Eye (tissue), 1 donor: ENCODE data around the gene SYNPO2.
"Not testable (repeated sequence)": the region's sequence is repeated elsewhere in the genome, so short reads cannot be mapped to it uniquely, and the experiment has no call there.

Experiments used
- DNase-seq: peaks from one replicate; pipeline ENCODE4 v3.0.0-alpha.2; 2015

SYNPO2 gene

GRCh38 chr4:118939169-118939783 lies 50.6 kb downstream of the SYNPO2 start:
- DNase-seq: no peak

GRCh38 chr4:118941149-118941548 lies 52.5 kb downstream of the SYNPO2 start:
- no peak for DNase-seq

GRCh38 chr4:118941799-118942198 lies 53.1 kb downstream of the SYNPO2 start:
- DNase-seq: no peak

- DNase-seq: no peak
These were observed 53.8 kb downstream of the SYNPO2 start for GRCh38 chr4:118942465-118942864.

GRCh38 chr4:118947095-118947494 lies 58.4 kb downstream of the SYNPO2 start:
- no peak for DNase-seq

- no peak for DNase-seq
These were observed 60.0 kb downstream of the SYNPO2 start for GRCh38 chr4:118948545-118949144.

GRCh38 chr4:118950224-118950623 lies 61.6 kb downstream of the SYNPO2 start:
- no peak for DNase-seq

GRCh38 chr4:118950929-118951570 lies 62.4 kb downstream of the SYNPO2 start:
- no peak for DNase-seq

- no peak for DNase-seq
These were observed 64.6 kb downstream of the SYNPO2 start for GRCh38 chr4:118953276-118953675.

- no peak for DNase-seq
These were observed 65.6 kb downstream of the SYNPO2 start for GRCh38 chr4:118954246-118954645.

- no peak for DNase-seq
These were observed 66.9 kb downstream of the SYNPO2 start for GRCh38 chr4:118955515-118955914.

- no peak for DNase-seq
These were observed 69.2 kb downstream of the SYNPO2 start for GRCh38 chr4:118957722-118958445.

GRCh38 chr4:118962540-118962939 lies 73.9 kb downstream of the SYNPO2 start:
- DNase-seq: no peak

- no peak for DNase-seq
These were observed 76.3 kb downstream of the SYNPO2 start for GRCh38 chr4:118964891-118965411.

- DNase-seq: no peak
These were observed 78.7 kb downstream of the SYNPO2 start for GRCh38 chr4:118967393-118967792.

- peak; percentile 65 for DNase-seq
These were observed 79.4 kb downstream of the SYNPO2 start for GRCh38 chr4:118968005-118968404.

- DNase-seq: no peak
These were observed 80.2 kb downstream of the SYNPO2 start for GRCh38 chr4:118968813-118969212.

GRCh38 chr4:118969359-118969758 lies 80.7 kb downstream of the SYNPO2 start:
- DNase-seq: peak; percentile 67

- no peak for DNase-seq
These were observed 83.5 kb downstream of the SYNPO2 start for GRCh38 chr4:118972167-118972566.

GRCh38 chr4:118973295-118973694 lies 84.6 kb downstream of the SYNPO2 start:
- no peak for DNase-seq

- DNase-seq: no peak
These were observed 86.1 kb downstream of the SYNPO2 start for GRCh38 chr4:118974758-118975157.

GRCh38 chr4:118975449-118976192 lies 87.0 kb downstream of the SYNPO2 start:
- DNase-seq: no peak

GRCh38 chr4:118976193-118976560 lies 87.5 kb downstream of the SYNPO2 start:
- DNase-seq: not testable (repeated sequence)
